ENCODE measurements around the gene CLEC16A.

Gene CLEC16A

GRCh38 chr16:11143372-11144035 lies 199.1 kb downstream of the CLEC16A start:
- no peak overlapping the region for H3K27ac ChIP-seq (replicated peaks)
- H3K4me3 ChIP-seq (replicated peaks; ENCODE audit: insufficient read depth, low read length) = no peak overlapping the region
- TF ChIP-seq, protein P1, sequence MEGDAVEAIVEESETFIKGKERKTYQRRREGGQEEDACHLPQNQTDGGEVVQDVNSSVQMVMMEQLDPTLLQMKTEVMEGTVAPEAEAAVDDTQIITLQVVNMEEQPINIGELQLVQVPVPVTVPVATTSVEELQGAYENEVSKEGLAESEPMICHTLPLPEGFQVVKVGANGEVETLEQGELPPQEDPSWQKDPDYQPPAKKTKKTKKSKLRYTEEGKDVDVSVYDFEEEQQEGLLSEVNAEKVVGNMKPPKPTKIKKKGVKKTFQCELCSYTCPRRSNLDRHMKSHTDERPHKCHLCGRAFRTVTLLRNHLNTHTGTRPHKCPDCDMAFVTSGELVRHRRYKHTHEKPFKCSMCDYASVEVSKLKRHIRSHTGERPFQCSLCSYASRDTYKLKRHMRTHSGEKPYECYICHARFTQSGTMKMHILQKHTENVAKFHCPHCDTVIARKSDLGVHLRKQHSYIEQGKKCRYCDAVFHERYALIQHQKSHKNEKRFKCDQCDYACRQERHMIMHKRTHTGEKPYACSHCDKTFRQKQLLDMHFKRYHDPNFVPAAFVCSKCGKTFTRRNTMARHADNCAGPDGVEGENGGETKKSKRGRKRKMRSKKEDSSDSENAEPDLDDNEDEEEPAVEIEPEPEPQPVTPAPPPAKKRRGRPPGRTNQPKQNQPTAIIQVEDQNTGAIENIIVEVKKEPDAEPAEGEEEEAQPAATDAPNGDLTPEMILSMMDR (IDR thresholded peaks at IDR 0.05; ENCODE audit: insufficient read depth, low read length) = no peak
- TF ChIP-seq, protein P2, sequence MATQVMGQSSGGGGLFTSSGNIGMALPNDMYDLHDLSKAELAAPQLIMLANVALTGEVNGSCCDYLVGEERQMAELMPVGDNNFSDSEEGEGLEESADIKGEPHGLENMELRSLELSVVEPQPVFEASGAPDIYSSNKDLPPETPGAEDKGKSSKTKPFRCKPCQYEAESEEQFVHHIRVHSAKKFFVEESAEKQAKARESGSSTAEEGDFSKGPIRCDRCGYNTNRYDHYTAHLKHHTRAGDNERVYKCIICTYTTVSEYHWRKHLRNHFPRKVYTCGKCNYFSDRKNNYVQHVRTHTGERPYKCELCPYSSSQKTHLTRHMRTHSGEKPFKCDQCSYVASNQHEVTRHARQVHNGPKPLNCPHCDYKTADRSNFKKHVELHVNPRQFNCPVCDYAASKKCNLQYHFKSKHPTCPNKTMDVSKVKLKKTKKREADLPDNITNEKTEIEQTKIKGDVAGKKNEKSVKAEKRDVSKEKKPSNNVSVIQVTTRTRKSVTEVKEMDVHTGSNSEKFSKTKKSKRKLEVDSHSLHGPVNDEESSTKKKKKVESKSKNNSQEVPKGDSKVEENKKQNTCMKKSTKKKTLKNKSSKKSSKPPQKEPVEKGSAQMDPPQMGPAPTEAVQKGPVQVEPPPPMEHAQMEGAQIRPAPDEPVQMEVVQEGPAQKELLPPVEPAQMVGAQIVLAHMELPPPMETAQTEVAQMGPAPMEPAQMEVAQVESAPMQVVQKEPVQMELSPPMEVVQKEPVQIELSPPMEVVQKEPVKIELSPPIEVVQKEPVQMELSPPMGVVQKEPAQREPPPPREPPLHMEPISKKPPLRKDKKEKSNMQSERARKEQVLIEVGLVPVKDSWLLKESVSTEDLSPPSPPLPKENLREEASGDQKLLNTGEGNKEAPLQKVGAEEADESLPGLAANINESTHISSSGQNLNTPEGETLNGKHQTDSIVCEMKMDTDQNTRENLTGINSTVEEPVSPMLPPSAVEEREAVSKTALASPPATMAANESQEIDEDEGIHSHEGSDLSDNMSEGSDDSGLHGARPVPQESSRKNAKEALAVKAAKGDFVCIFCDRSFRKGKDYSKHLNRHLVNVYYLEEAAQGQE (IDR thresholded peaks at IDR 0.05; ENCODE audit: insufficient replicate concordance, low read depth) = no peak
- TF ChIP-seq POLR2AphosphoS5 (IDR thresholded peaks at IDR 0.05; ENCODE audit: low read depth) (no peak), GABPA (IDR thresholded peaks at IDR 0.05; ENCODE audit: low read depth) (no peak), SPI1 (IDR thresholded peaks at IDR 0.05; ENCODE audit: borderline replicate concordance, low read depth) (no peak)
- no peak for DNase-seq (ENCODE audit: low read depth in 1 of 2, low spot score in 1 of 2)
- no peaks in the 10 kb centered on the region for H3K27me3 ChIP-seq (ENCODE audit: insufficient read depth, poor library complexity, severe bottlenecking)

DNA sequence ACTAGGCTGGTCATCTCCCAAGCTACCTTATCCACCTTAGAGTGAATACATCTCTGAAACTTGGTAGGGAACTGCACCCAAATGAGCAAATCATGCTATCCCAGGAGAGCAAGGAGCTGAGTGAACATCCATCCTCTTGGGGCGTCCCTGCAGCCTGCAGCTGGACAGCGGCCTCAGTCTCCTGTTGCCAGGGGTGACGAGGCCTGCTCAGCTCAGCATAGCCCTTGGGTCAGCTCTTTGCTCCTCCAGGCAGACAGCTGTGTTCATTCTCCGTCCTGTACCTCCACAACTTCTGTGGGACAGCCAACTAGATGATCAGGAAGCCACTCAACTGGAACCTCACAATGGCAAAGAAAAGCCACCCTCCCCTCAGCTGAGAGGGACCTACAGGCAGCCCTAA lies 199.8 kb downstream of the CLEC16A start:
- TF ChIP-seq, protein P1 (IDR thresholded peaks at IDR 0.05; ENCODE audit: insufficient read depth, low read length) = no peak
- TF ChIP-seq GABPA (IDR thresholded peaks at IDR 0.05; ENCODE audit: low read depth) (no peak), SPI1 (IDR thresholded peaks at IDR 0.05; ENCODE audit: borderline replicate concordance, low read depth) (no peak), POLR2AphosphoS5 (IDR thresholded peaks at IDR 0.05; ENCODE audit: low read depth) (no peak)
- TF ChIP-seq, protein P2 (IDR thresholded peaks at IDR 0.05; ENCODE audit: insufficient replicate concordance, low read depth) = no peak

GRCh38 chr16:11145173-11145818 lies 200.9 kb downstream of the CLEC16A start:
- TF ChIP-seq SPI1 (IDR thresholded peaks at IDR 0.05; ENCODE audit: borderline replicate concordance, low read depth) = no peak
- no peak for TF ChIP-seq POLR2AphosphoS5 (IDR thresholded peaks at IDR 0.05; ENCODE audit: low read depth)
- TF ChIP-seq, protein P2 (IDR thresholded peaks at IDR 0.05; ENCODE audit: insufficient replicate concordance, low read depth) = no peak
- TF ChIP-seq, protein P1 (IDR thresholded peaks at IDR 0.05; ENCODE audit: insufficient read depth, low read length) = no peak
- no peak for TF ChIP-seq GABPA (IDR thresholded peaks at IDR 0.05; ENCODE audit: low read depth)
- no peaks in the 10 kb centered on the region for H3K27me3 ChIP-seq (ENCODE audit: insufficient read depth, poor library complexity, severe bottlenecking)
- no peak overlapping the region for H3K4me3 ChIP-seq (replicated peaks; ENCODE audit: insufficient read depth, low read length)
- no peak overlapping the region for H3K27ac ChIP-seq (replicated peaks)
- peak in 1 of 2 experiments; percentile 30 for DNase-seq (ENCODE audit: low read depth in 1 of 2, low spot score in 1 of 2)

More for the DNA sequence above, 199.8 kb downstream of the CLEC16A start:
- no peak overlapping the region for H3K27ac ChIP-seq (replicated peaks)
- no peak overlapping the region for H3K4me3 ChIP-seq (replicated peaks; ENCODE audit: insufficient read depth, low read length)
- no peaks in the 10 kb centered on the region for H3K27me3 ChIP-seq (ENCODE audit: insufficient read depth, poor library complexity, severe bottlenecking)
- DNase-seq (ENCODE audit: low read depth in 1 of 2, low spot score in 1 of 2) = no peak

Data from HL-60 (cell line).